ENCODE results near the gene XXYLT1.

The XXYLT1 gene

DNA sequence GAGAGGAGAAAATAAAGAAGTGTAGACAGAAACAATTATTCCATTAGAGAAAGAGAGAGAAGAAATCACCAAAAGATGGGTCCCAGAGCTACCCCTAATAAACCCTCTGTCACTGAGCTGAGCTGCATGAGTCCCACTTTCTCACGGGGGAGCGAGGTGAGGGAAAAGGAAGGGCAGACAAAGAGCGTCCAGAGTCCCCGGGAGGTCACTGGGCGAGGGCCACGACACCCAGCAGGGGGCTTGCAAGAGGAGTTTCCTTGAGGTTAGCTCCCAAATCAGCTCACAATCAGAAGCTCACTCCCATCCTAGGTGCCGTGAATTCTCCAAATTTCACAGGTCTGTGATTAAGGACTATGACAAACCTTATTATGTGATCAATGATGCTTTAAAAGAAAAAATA, 62.3 kb downstream of the XXYLT1 start:
- H3K4me3 ChIP-seq (ENCODE audit: low read depth, low read length) = no peak overlapping the region
- TF ChIP-seq, protein P1, sequence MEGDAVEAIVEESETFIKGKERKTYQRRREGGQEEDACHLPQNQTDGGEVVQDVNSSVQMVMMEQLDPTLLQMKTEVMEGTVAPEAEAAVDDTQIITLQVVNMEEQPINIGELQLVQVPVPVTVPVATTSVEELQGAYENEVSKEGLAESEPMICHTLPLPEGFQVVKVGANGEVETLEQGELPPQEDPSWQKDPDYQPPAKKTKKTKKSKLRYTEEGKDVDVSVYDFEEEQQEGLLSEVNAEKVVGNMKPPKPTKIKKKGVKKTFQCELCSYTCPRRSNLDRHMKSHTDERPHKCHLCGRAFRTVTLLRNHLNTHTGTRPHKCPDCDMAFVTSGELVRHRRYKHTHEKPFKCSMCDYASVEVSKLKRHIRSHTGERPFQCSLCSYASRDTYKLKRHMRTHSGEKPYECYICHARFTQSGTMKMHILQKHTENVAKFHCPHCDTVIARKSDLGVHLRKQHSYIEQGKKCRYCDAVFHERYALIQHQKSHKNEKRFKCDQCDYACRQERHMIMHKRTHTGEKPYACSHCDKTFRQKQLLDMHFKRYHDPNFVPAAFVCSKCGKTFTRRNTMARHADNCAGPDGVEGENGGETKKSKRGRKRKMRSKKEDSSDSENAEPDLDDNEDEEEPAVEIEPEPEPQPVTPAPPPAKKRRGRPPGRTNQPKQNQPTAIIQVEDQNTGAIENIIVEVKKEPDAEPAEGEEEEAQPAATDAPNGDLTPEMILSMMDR (IDR thresholded peaks at IDR 0.05; ENCODE audit: insufficient read depth, low read length, missing control alignments) = no peak
- CTCF ChIA-PET = interaction anchor here (0.8 to 4.3 kb wide), 5 partner anchors 12 to 537 kb away, joined by 3 to 24 read pairs (median 4); no protein-coding TSS in a partner anchor
- POLR2A ChIA-PET = interaction anchor here (0.5 kb wide), 1 partner anchor 686 kb away, joined by 4 read pairs; no protein-coding TSS in a partner anchor
- DNase-seq (ENCODE audit: low read depth, low spot score) = no peak

DNA sequence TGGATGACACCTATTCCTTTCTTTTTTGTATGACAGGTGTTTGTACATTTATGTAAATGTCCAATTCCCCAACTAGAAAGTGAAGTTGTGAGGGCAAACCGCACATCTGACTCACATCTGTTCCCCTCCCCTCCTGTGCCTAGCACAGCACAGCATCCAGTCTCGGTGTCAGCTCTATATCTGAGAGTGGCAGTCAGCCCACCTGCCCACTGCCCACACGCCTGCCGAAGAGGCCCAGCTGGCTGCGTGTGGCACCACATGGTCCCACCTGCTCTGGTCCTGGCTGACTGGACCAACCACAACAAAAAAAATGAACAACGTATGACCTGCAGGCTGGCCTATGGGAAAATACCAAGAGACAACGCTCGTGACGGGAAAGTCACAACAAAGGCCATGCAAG, 62.8 kb downstream of the XXYLT1 start:
- no peak overlapping the region for H3K4me3 ChIP-seq (ENCODE audit: low read depth, low read length)
- ChIA-PET POLR2A (no interaction called here), CTCF (interaction anchor here (0.8 to 4.3 kb wide), 5 partner anchors 12 to 537 kb away, joined by 3 to 24 read pairs (median 4); no protein-coding TSS in a partner anchor)
- DNase-seq (ENCODE audit: low read depth, low spot score) = no peak
- TF ChIP-seq, protein P1 (IDR thresholded peaks at IDR 0.05; ENCODE audit: insufficient read depth, low read length, missing control alignments) = no peak

DNA sequence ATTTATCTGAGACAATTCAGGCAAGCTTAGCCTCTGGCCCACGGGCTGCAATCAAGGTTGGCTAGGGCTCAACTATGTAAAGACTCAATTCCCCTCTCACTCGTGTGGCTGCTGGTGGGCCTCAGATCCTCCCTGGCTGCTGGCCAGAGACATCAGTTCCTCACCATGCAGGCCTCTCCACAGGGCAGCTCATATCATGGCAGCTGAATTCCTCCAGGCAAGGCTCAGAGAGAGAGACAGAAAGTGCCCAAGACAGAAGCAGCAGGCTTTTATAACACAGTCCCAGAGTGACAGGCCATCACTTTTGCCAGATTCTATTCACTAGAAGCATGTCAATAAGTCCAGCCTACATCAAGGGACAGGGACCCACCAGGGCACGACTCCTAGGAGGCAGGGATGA, 63.2 kb downstream of the XXYLT1 start:
- no peak for DNase-seq (ENCODE audit: low read depth, low spot score)
- CTCF ChIA-PET = interaction anchor here (0.8 to 4.3 kb wide), 6 partner anchors 11 to 536 kb away, joined by 3 to 24 read pairs (median 3); no protein-coding TSS in a partner anchor
- POLR2A ChIA-PET = no interaction called here
- H3K4me3 ChIP-seq (ENCODE audit: low read depth, low read length) = no peak overlapping the region
- TF ChIP-seq, protein P1 (IDR thresholded peaks at IDR 0.05; ENCODE audit: insufficient read depth, low read length, missing control alignments) = no peak

DNA sequence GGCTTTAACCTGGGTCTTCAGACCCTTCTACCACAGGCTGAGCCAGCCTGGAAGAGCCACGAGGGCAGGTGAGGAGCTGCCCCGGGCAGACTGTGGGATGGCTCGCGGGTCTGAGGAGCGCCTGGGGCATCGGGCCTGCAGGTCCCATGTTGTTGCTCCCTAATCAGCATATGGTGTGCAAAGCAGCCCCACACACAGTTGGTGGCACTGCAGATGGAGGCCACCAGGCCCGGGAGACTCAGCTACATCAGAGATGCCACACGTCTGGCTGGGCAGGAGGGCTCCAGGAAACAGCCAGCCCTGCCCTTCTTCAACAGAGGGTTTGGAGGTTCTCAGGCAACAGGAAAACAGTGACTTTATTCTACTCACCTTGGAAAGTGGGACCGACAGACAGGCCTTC, 63.9 kb downstream of the XXYLT1 start:
- H3K4me3 ChIP-seq (ENCODE audit: low read depth, low read length) = no peak overlapping the region
- POLR2A ChIA-PET = interaction anchor here (0.5 kb wide), 1 partner anchor 624 kb away, joined by 3 read pairs; no protein-coding TSS in a partner anchor
- DNase-seq (ENCODE audit: low read depth, low spot score) = no peak
- CTCF ChIA-PET = interaction anchor here (0.7 to 4.3 kb wide), 4 partner anchors 11 to 595 kb away, joined by 3 to 24 read pairs (median 3); no protein-coding TSS in a partner anchor
- TF ChIP-seq, protein P1 (IDR thresholded peaks at IDR 0.05; ENCODE audit: insufficient read depth, low read length, missing control alignments) = no peak

DNA sequence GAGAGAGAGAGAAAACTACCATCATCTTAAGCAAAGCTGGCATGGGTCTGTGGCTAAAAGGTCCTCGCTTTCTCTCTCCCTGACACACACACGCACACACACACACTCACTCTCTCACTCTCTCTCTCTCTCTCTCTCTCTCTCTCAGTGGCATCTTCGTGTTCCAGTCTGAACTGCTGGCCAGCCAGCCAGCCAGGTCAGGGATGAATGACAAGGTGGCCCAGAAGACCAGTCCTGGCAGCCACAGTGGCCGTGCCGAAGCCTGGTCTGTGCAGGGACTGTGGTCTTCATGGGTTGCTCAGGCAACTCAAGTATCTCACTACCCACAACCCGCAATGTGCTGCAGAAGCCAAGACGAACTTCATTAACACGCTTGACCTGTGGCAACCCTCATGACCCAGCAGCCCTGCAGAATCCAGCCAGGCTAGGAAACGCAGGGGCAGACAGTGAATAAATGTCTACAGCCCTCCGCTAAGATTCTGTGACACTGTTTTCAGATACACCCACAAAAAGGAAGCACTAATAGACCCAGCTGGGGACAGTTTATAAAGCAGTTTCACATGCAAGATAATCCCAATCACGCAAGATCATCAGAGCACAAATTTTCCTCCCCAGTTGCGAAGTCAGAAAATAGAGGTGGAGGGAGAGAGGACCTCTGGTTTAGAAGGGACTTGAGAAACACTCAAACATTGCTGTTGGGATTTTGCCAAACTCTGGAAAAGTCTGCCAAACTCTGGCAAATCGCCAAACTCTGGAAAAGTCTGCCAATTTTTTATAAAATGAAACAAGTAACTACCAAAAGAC, 66.4 kb downstream of the XXYLT1 start:
- TF ChIP-seq, protein P1 (IDR thresholded peaks at IDR 0.05; ENCODE audit: insufficient read depth, low read length, missing control alignments) = no peak
- POLR2A ChIA-PET = interaction anchor here (1.1 to 1.6 kb wide), 4 partner anchors 16 to 519 kb away, joined by 3 to 7 read pairs (median 3); no protein-coding TSS in a partner anchor
- no peak for DNase-seq (ENCODE audit: low read depth, low spot score)
- H3K4me3 ChIP-seq (ENCODE audit: low read depth, low read length) = no peak overlapping the region
- CTCF ChIA-PET = interaction anchor here (1.2 kb wide), 1 partner anchor 9 kb away, joined by 3 read pairs; no protein-coding TSS in a partner anchor

DNA sequence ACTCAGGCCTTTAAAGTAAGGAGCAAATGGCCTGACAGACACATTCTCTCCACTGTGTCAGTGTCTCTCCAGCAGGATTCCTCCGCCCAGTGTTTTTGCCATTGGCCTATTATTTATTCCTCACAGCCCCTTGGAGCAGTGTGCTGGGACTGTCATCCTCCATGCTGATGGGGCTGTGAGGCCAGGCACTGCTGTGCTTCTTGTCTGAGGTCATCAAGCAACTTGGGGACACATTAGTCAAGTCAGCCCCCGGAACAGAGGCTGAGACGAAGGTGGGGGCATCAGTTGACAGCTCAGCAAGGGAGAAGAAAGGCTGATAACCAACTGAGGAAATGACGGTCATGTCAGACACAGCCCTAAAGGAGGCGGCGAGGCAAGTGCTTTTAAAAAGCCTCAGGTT, 67.4 kb downstream of the XXYLT1 start:
- no peak overlapping the region for H3K4me3 ChIP-seq (ENCODE audit: low read depth, low read length)
- CTCF ChIA-PET = interaction anchor here (1.2 kb wide), 2 partner anchors 8 to 97 kb away, joined by 3 read pairs; no protein-coding TSS in a partner anchor
- POLR2A ChIA-PET = no interaction called here
- TF ChIP-seq, protein P1 (IDR thresholded peaks at IDR 0.05; ENCODE audit: insufficient read depth, low read length, missing control alignments) = no peak
- no peak for DNase-seq (ENCODE audit: low read depth, low spot score)

Data from AG04449 (cell line).